MG63 (cell line): ENCODE measurements around the gene TRIM41. TPM values are rescaled to one million over a fixed set of nuclear protein-coding genes. Genes with fewer than 3 reads are reported as not detected.
"Not testable (repeated sequence)": the region's sequence is repeated elsewhere in the genome, so short reads cannot be mapped to it uniquely, and the experiment has no call there.

Source experiments
- DNase-seq: peaks from one replicate; pipeline ENCODE4 v3.0.0-alpha.2; 2020
- H3K27me3 ChIP-seq: fragments of 250-450 bp; sonication (Bioruptor Pico); 2 replicates; pipeline ENCODE4 v1.5.1; 2020; ENCODE audit warnings: mild to moderate bottlenecking, moderate library complexity
- H3K36me3 ChIP-seq: fragments of 250-450 bp; sonication (Bioruptor Pico); 2 replicates; pipeline ENCODE4 v1.5.1; 2020; ENCODE audit warnings: mild to moderate bottlenecking, moderate library complexity
- H3K4me3 ChIP-seq: fragments of 250-450 bp; sonication (Bioruptor Pico); 2 replicates; pipeline ENCODE4 v1.5.1; 2020; ENCODE audit warnings: mild to moderate bottlenecking, moderate library complexity
- H3K9me3 ChIP-seq: fragments of 250-450 bp; sonication (Bioruptor Pico); 2 replicates; pipeline ENCODE4 v1.5.1; 2020; ENCODE audit warnings: mild to moderate bottlenecking, moderate library complexity
- total RNA-seq: library from RNA; depleted of rRNA; stranded (reverse); fragments of >200 nt; shearing (Covaris generic); gene quantifications from 2 replicates; pipeline ENCODE4 v1.2.3, GENCODE V29; 2014; ENCODE audit warnings: low replicate concordance; rRNA removed

TRIM41 gene
- 31.9 and 43.0 TPM in 2 replicates for total RNA-seq

- no peaks in the 10 kb centered on the region for H3K9me3 ChIP-seq
- peaks cover 35% of the 10 kb centered on the region for H3K36me3 ChIP-seq
- peak within 1 kb of the TSS; percentile 96 for H3K4me3 ChIP-seq
- H3K27me3 ChIP-seq, result no peaks in the 10 kb centered on the region
- DNase-seq, result peak; percentile 100
Observed at GRCh38 chr5:181223058-181223728, at the start of gene TRIM41. TRIM41 (plus strand) TSS chr5:181223281; CDS start chr5:181224000, 719 bp downstream.

GRCh38 chr5:181173420-181174342, 49.4 kb upstream of the TRIM41 start:
- peak; percentile 93 for DNase-seq
- no peaks in the 10 kb centered on the region for H3K36me3 ChIP-seq
- peak overlapping the region; percentile 41 for H3K4me3 ChIP-seq
- no peaks in the 10 kb centered on the region for H3K9me3 ChIP-seq
- H3K27me3 ChIP-seq, result no peaks in the 10 kb centered on the region

GRCh38 chr5:181176254-181176952, 46.7 kb upstream of the TRIM41 start:
- Histone ChIP-seq H3K36me3 (no peaks in the 10 kb centered on the region), H3K9me3 (no peaks in the 10 kb centered on the region), H3K4me3 (no peak overlapping the region), H3K27me3 (no peaks in the 10 kb centered on the region)
- no peak for DNase-seq

GRCh38 chr5:181177559-181177958, 45.5 kb upstream of the TRIM41 start:
- H3K36me3 ChIP-seq, H3K27me3 ChIP-seq, DNase-seq: not testable (repeated sequence)

GRCh38 chr5:181181650-181182565, 41.2 kb upstream of the TRIM41 start:
- Histone ChIP-seq H3K9me3 (no peaks in the 10 kb centered on the region), H3K36me3 (no peaks in the 10 kb centered on the region), H3K27me3 (no peaks in the 10 kb centered on the region), H3K4me3 (no peak overlapping the region)
- DNase-seq, result peak; percentile 76

More at GRCh38 chr5:181177559-181177958, 45.5 kb upstream of the TRIM41 start:
- not testable (repeated sequence) for H3K4me3 ChIP-seq, H3K9me3 ChIP-seq

- Histone ChIP-seq H3K4me3 (no peak overlapping the region), H3K27me3 (no peaks in the 10 kb centered on the region), H3K36me3 (no peaks in the 10 kb centered on the region), H3K9me3 (no peaks in the 10 kb centered on the region)
- no peak for DNase-seq
Observed at GRCh38 chr5:181182651-181183050, 40.4 kb upstream of the TRIM41 start.

GRCh38 chr5:181184845-181185216, 38.2 kb upstream of the TRIM41 start:
- Histone ChIP-seq H3K27me3 (no peaks in the 10 kb centered on the region), H3K9me3 (no peaks in the 10 kb centered on the region), H3K36me3 (no peaks in the 10 kb centered on the region), H3K4me3 (peak overlapping the region; percentile 63)
- DNase-seq, result no peak

- DNase-seq, result no peak
- Histone ChIP-seq H3K27me3 (no peaks in the 10 kb centered on the region), H3K4me3 (no peak overlapping the region), H3K9me3 (no peaks in the 10 kb centered on the region), H3K36me3 (no peaks in the 10 kb centered on the region)
Observed at GRCh38 chr5:181185560-181185959, 37.5 kb upstream of the TRIM41 start.

GRCh38 chr5:181186022-181186421, 37.1 kb upstream of the TRIM41 start:
- no peak for DNase-seq
- no peaks in the 10 kb centered on the region for H3K36me3 ChIP-seq
- no peaks in the 10 kb centered on the region for H3K27me3 ChIP-seq
- H3K9me3 ChIP-seq, result no peaks in the 10 kb centered on the region
- H3K4me3 ChIP-seq, result no peak overlapping the region

- no peaks in the 10 kb centered on the region for H3K27me3 ChIP-seq
- H3K36me3 ChIP-seq, result no peaks in the 10 kb centered on the region
- peak overlapping the region; percentile 87 for H3K4me3 ChIP-seq
- DNase-seq, result peak; percentile 49
- H3K9me3 ChIP-seq, result no peaks in the 10 kb centered on the region
Observed at GRCh38 chr5:181186986-181187499, 36.0 kb upstream of the TRIM41 start.

GRCh38 chr5:181187500-181188213, 35.4 kb upstream of the TRIM41 start:
- DNase-seq, result peak; percentile 90
- Histone ChIP-seq H3K4me3 (peak overlapping the region; percentile 87), H3K27me3 (no peaks in the 10 kb centered on the region), H3K9me3 (no peaks in the 10 kb centered on the region), H3K36me3 (no peaks in the 10 kb centered on the region; the same call in 1 of the 2 replicates)

GRCh38 chr5:181188700-181189362, 34.2 kb upstream of the TRIM41 start:
- no peaks in the 10 kb centered on the region for H3K27me3 ChIP-seq
- DNase-seq, result peak; percentile 78
- H3K36me3 ChIP-seq, result no peaks in the 10 kb centered on the region; the same call in 1 of the 2 replicates
- no peaks in the 10 kb centered on the region for H3K9me3 ChIP-seq
- peak overlapping the region; percentile 87 for H3K4me3 ChIP-seq

- peak; percentile 49 for DNase-seq
- peak overlapping the region; percentile 87 for H3K4me3 ChIP-seq
- no peaks in the 10 kb centered on the region for H3K9me3 ChIP-seq
- H3K27me3 ChIP-seq, result no peaks in the 10 kb centered on the region
- peaks cover 5% of the 10 kb centered on the region for H3K36me3 ChIP-seq
Observed at GRCh38 chr5:181189363-181189961, 33.6 kb upstream of the TRIM41 start.

- Histone ChIP-seq H3K4me3 (peak overlapping the region; percentile 87), H3K36me3 (peaks cover 6% of the 10 kb centered on the region), H3K9me3 (no peaks in the 10 kb centered on the region), H3K27me3 (no peaks in the 10 kb centered on the region)
- DNase-seq, result peak; percentile 28
Observed at GRCh38 chr5:181189962-181190710, 32.9 kb upstream of the TRIM41 start.
